ENCODE data around the gene ZBTB7C.

The ZBTB7C gene

GRCh38 chr18:48263914-48264902, 145.0 kb downstream of the ZBTB7C start:
- DNase-seq, result peak in 2 of 56 donors; percentile 29 to 63

- no peak for DNase-seq
These were observed 145.9 kb downstream of the ZBTB7C start for GRCh38 chr18:48263192-48263853.

GRCh38 chr18:48260237-48260636, 148.9 kb downstream of the ZBTB7C start:
- DNase-seq, result no peak

- DNase-seq, result no peak
These were observed 152.3 kb downstream of the ZBTB7C start for GRCh38 chr18:48256848-48257247.

- DNase-seq, result no peak
These were observed 155.0 kb downstream of the ZBTB7C start for GRCh38 chr18:48254077-48254602.

- DNase-seq, result no peak
These were observed 156.7 kb downstream of the ZBTB7C start for GRCh38 chr18:48252525-48252924.

- no peak for DNase-seq
These were observed 158.3 kb downstream of the ZBTB7C start for GRCh38 chr18:48250918-48251317.

- no peak for DNase-seq
These were observed 158.7 kb downstream of the ZBTB7C start for GRCh38 chr18:48250362-48250907.

- DNase-seq, result no peak
These were observed 159.3 kb downstream of the ZBTB7C start for GRCh38 chr18:48249854-48250253.

- DNase-seq, result no peak
These were observed 164.7 kb downstream of the ZBTB7C start for GRCh38 chr18:48244530-48244929.

- no peak for DNase-seq
These were observed 170.5 kb downstream of the ZBTB7C start for GRCh38 chr18:48238636-48239035.

GRCh38 chr18:48238206-48238605, 171.0 kb downstream of the ZBTB7C start:
- no peak for DNase-seq

- no peak for DNase-seq
These were observed 172.4 kb downstream of the ZBTB7C start for GRCh38 chr18:48236822-48237221.

- peak in 14 of 56 donors; percentile 5 to 50 (median 24) for DNase-seq
These were observed 178.6 kb downstream of the ZBTB7C start for GRCh38 chr18:48230467-48231113.

- DNase-seq, result no peak
These were observed 179.6 kb downstream of the ZBTB7C start for GRCh38 chr18:48229552-48229981.

- DNase-seq, result no peak
These were observed 180.3 kb downstream of the ZBTB7C start for GRCh38 chr18:48228841-48229240.

- no peak for DNase-seq
These were observed 180.9 kb downstream of the ZBTB7C start for GRCh38 chr18:48228301-48228715.

- no peak for DNase-seq
These were observed 182.0 kb downstream of the ZBTB7C start for GRCh38 chr18:48227206-48227605.

GRCh38 chr18:48226401-48226800, 182.8 kb downstream of the ZBTB7C start:
- no peak for DNase-seq

GRCh38 chr18:48222118-48222517, 187.1 kb downstream of the ZBTB7C start:
- DNase-seq, result peak in 1 of 56 donors; percentile 10

- DNase-seq, result peak in 20 of 56 donors; percentile 9 to 73 (median 38)
These were observed 189.2 kb downstream of the ZBTB7C start for GRCh38 chr18:48219810-48220499.

Measured in amygdala (tissue), 56 donors.